Ishikawa (cell line): Measurements from ENCODE around the gene EP300.

Experiments used
- CEBPB ChIP-seq: IDR thresholded peaks from 2 replicates; pipeline ENCODE4 v1.6.1; 2012
- CREB1 ChIP-seq: IDR thresholded peaks from 2 replicates; pipeline ENCODE4 v1.6.1; 2012; ENCODE audit warnings: low read depth
- EGR1 ChIP-seq: IDR thresholded peaks from 2 replicates; pipeline ENCODE4 v1.6.1; 2012
- EP300 ChIP-seq: IDR thresholded peaks from 2 replicates; pipeline ENCODE4 v1.6.1; 2012; ENCODE audit warnings: borderline replicate concordance
- FOXM1 ChIP-seq: IDR thresholded peaks from 2 replicates; pipeline ENCODE4 v1.6.1; 2012; ENCODE audit warnings: low read depth, borderline replicate concordance
- MAX ChIP-seq: IDR thresholded peaks from 2 replicates; pipeline ENCODE4 v1.6.1; 2012
- NFIC ChIP-seq: IDR thresholded peaks from 2 replicates; pipeline ENCODE4 v1.6.1; 2012
- RAD21 ChIP-seq: IDR thresholded peaks from 2 replicates; pipeline ENCODE4 v1.6.1; 2012; ENCODE audit warnings: low read depth
- REST ChIP-seq: IDR thresholded peaks from 2 replicates; pipeline ENCODE4 v1.6.1; 2012; ENCODE audit warnings: low read depth, mild to moderate bottlenecking
- TAF1 ChIP-seq: IDR thresholded peaks from 2 replicates; pipeline ENCODE4 v1.6.1; 2012; ENCODE audit warnings: low read depth, mild to moderate bottlenecking
- TCF12 ChIP-seq: IDR thresholded peaks from 2 replicates; pipeline ENCODE4 v1.6.1; 2012; ENCODE audit warnings: low read depth
- TEAD4 ChIP-seq: IDR thresholded peaks from 2 replicates; pipeline ENCODE4 v1.6.1; 2012
- USF1 ChIP-seq: IDR thresholded peaks from 2 replicates; pipeline ENCODE4 v1.6.1; 2012
- YY1 ChIP-seq: IDR thresholded peaks from 2 replicates; pipeline ENCODE4 v1.6.1; 2012; ENCODE audit warnings: low read depth
- ZBTB7A ChIP-seq: IDR thresholded peaks from 2 replicates; pipeline ENCODE4 v1.6.1; 2012; ENCODE audit warnings: low read depth

Gene EP300

GRCh38 chr22:41128606-41129005, 36.2 kb downstream of the EP300 start:
- no peak for TF ChIP-seq FOXM1
- no peak for TF ChIP-seq TCF12
- TF ChIP-seq YY1, result no peak
- TF ChIP-seq CEBPB, result no peak
- no peak for TF ChIP-seq USF1
- no peak for TF ChIP-seq CREB1
- TF ChIP-seq TEAD4, result no peak

- no peak for TF ChIP-seq TCF12
- TF ChIP-seq ZBTB7A, result no peak
- no peak for TF ChIP-seq MAX
- no peak for TF ChIP-seq NFIC
- TF ChIP-seq RAD21, result no peak
- TF ChIP-seq USF1, result no peak
- TF ChIP-seq CEBPB, result no peak
- no peak for TF ChIP-seq EP300
- TF ChIP-seq TAF1, result no peak
- TF ChIP-seq TEAD4, result no peak
- no peak for TF ChIP-seq FOXM1
- no peak for TF ChIP-seq EGR1
- TF ChIP-seq REST, result no peak
- no peak for TF ChIP-seq CREB1
- no peak for TF ChIP-seq YY1
Observed at GRCh38 chr22:41132550-41132949, 40.2 kb downstream of the EP300 start.

- TF ChIP-seq USF1 (no peak), YY1 (no peak), FOXM1 (no peak), NFIC (no peak), CREB1 (no peak), CEBPB (no peak), TEAD4 (no peak), TAF1 (no peak), MAX (no peak), EP300 (no peak)
Observed at GRCh38 chr22:41140365-41140957, 48.1 kb downstream of the EP300 start.

GRCh38 chr22:41146573-41146972, 54.2 kb downstream of the EP300 start:
- TF ChIP-seq YY1 (no peak), REST (no peak), ZBTB7A (no peak), CEBPB (no peak), TAF1 (no peak), RAD21 (no peak), EGR1 (no peak), TEAD4 (no peak), CREB1 (no peak), EP300 (no peak), FOXM1 (no peak), USF1 (no peak), NFIC (no peak), TCF12 (no peak)

- TF ChIP-seq REST (peak; percentile 85), TAF1 (no peak), ZBTB7A (no peak), MAX (no peak), FOXM1 (no peak), TCF12 (no peak), RAD21 (no peak), EGR1 (no peak), CREB1 (no peak)
Observed at GRCh38 chr22:41147722-41148121, 55.3 kb downstream of the EP300 start.
